Stomach smooth muscle (tissue), 2 donors: ENCODE measurements around the gene LOXL1.
A peak's percentile ranks its signal among the peaks of the same experiment; 100 is the strongest.

Source experiments
- H3K27ac ChIP-seq: one replicate; pipeline ENCODE4 v1.7.0; 2013; ENCODE audit warnings: mild to moderate bottlenecking, low read length, inconsistent platforms
- H3K27me3 ChIP-seq, 2 donors: one replicate each; pipeline ENCODE4 v1.7.0; 2013; ENCODE audit warnings: low read length in 2 of 2; ENCODE audit not compliant: insufficient read depth in 2 of 2, control insufficient read depth in 1 of 2
- H3K36me3 ChIP-seq, 2 donors: one replicate each; pipeline ENCODE4 v1.7.0; 2013; ENCODE audit warnings: low read length in 2 of 2; ENCODE audit not compliant: control insufficient read depth in 2 of 2, insufficient read depth in 2 of 2
- H3K4me1 ChIP-seq: one replicate; pipeline ENCODE4 v1.7.0; 2013; ENCODE audit warnings: low read length; ENCODE audit not compliant: control insufficient read depth, insufficient read depth
- H3K4me3 ChIP-seq, 2 donors: one replicate each; pipeline ENCODE4 v1.7.0; 2013; ENCODE audit warnings: low read length in 2 of 2
- H3K9ac ChIP-seq, 2 donors: one replicate each; pipeline ENCODE4 v1.7.0; 2013; ENCODE audit warnings: low read length in 2 of 2, mild to moderate bottlenecking in 1 of 2
- H3K9me3 ChIP-seq, 2 donors: one replicate each; pipeline ENCODE4 v1.7.0; 2013; ENCODE audit warnings: low read length in 2 of 2; ENCODE audit not compliant: control insufficient read depth in 2 of 2
- donor health status: healthy.
- donor health status: Pancreatic carcinoma.

The LOXL1 gene

GRCh38 chr15:73889053-73889761, 37.1 kb upstream of the LOXL1 start:
- no peak overlapping the region for H3K4me3 ChIP-seq
- no peak overlapping the region for H3K9ac ChIP-seq
- no peak overlapping the region for H3K27ac ChIP-seq
- H3K36me3 ChIP-seq: no peaks in the 10 kb centered on the region
- H3K27me3 ChIP-seq: peaks cover 0 to 8% of the 10 kb centered on the region in 2 donors
- no peaks in the 10 kb centered on the region for H3K4me1 ChIP-seq
- H3K9me3 ChIP-seq: no peaks in the 10 kb centered on the region

- no peak overlapping the region for H3K27ac ChIP-seq
- H3K36me3 ChIP-seq: no peaks in the 10 kb centered on the region
- H3K4me3 ChIP-seq: no peak overlapping the region
- no peaks in the 10 kb centered on the region for H3K9me3 ChIP-seq
- H3K9ac ChIP-seq: no peak overlapping the region
- no peaks in the 10 kb centered on the region for H3K4me1 ChIP-seq
- peaks cover 0 to 3% of the 10 kb centered on the region in 2 donors for H3K27me3 ChIP-seq
These were observed 36.5 kb upstream of the LOXL1 start for GRCh38 chr15:73889762-73890124.

- H3K9me3 ChIP-seq: no peaks in the 10 kb centered on the region
- no peak overlapping the region for H3K9ac ChIP-seq
- no peaks in the 10 kb centered on the region for H3K36me3 ChIP-seq
- peaks cover 0 to 3% of the 10 kb centered on the region in 2 donors for H3K27me3 ChIP-seq
- no peaks in the 10 kb centered on the region for H3K4me1 ChIP-seq
- no peak overlapping the region for H3K27ac ChIP-seq
- no peak overlapping the region for H3K4me3 ChIP-seq
These were observed 34.6 kb upstream of the LOXL1 start for GRCh38 chr15:73891328-73892315.

GRCh38 chr15:73892446-73893226, 33.6 kb upstream of the LOXL1 start:
- no peaks in the 10 kb centered on the region for H3K36me3 ChIP-seq
- no peaks in the 10 kb centered on the region for H3K4me1 ChIP-seq
- H3K27ac ChIP-seq: no peak overlapping the region
- no peak overlapping the region for H3K4me3 ChIP-seq
- H3K9ac ChIP-seq: no peak overlapping the region
- H3K9me3 ChIP-seq: no peaks in the 10 kb centered on the region
- H3K27me3 ChIP-seq: peaks cover 0 to 2% of the 10 kb centered on the region in 2 donors

- Histone ChIP-seq H3K4me1 (peaks cover 3% of the 10 kb centered on the region), H3K27me3 (no peaks in the 10 kb centered on the region), H3K27ac (no peak overlapping the region), H3K9ac (no peak overlapping the region), H3K9me3 (no peaks in the 10 kb centered on the region), H3K36me3 (no peaks in the 10 kb centered on the region), H3K4me3 (no peak overlapping the region)
These were observed 32.0 kb upstream of the LOXL1 start for GRCh38 chr15:73894133-73894814.

- Histone ChIP-seq H3K36me3 (no peaks in the 10 kb centered on the region), H3K9ac (no peak overlapping the region), H3K27me3 (no peaks in the 10 kb centered on the region), H3K4me1 (peaks cover 8% of the 10 kb centered on the region), H3K27ac (no peak overlapping the region), H3K4me3 (no peak overlapping the region), H3K9me3 (no peaks in the 10 kb centered on the region)
These were observed 28.6 kb upstream of the LOXL1 start for GRCh38 chr15:73897441-73898261.

GRCh38 chr15:73899197-73900094, 26.8 kb upstream of the LOXL1 start:
- peaks cover 8% of the 10 kb centered on the region for H3K4me1 ChIP-seq
- H3K9ac ChIP-seq: no peak overlapping the region
- H3K27me3 ChIP-seq: peaks cover 0 to 2% of the 10 kb centered on the region in 2 donors
- H3K36me3 ChIP-seq: no peaks in the 10 kb centered on the region
- H3K27ac ChIP-seq: peak overlapping the region; percentile 46
- no peaks in the 10 kb centered on the region for H3K9me3 ChIP-seq
- no peak overlapping the region for H3K4me3 ChIP-seq

GRCh38 chr15:73900095-73900712, 26.1 kb upstream of the LOXL1 start:
- H3K9me3 ChIP-seq: no peaks in the 10 kb centered on the region
- peaks cover 8% of the 10 kb centered on the region for H3K4me1 ChIP-seq
- H3K27me3 ChIP-seq: peaks cover 0 to 2% of the 10 kb centered on the region in 2 donors
- peak overlapping the region; percentile 41 for H3K27ac ChIP-seq
- H3K36me3 ChIP-seq: no peaks in the 10 kb centered on the region
- no peak overlapping the region for H3K9ac ChIP-seq
- no peak overlapping the region for H3K4me3 ChIP-seq
